ENCODE data around the gene RGS11. TPM values are rescaled to one million over a fixed set of nuclear protein-coding genes. Genes with fewer than 3 reads are reported as not detected.

The RGS11 gene
- total RNA-seq, 1 experiment from 2014 or later = 10.2 TPM

DNA sequence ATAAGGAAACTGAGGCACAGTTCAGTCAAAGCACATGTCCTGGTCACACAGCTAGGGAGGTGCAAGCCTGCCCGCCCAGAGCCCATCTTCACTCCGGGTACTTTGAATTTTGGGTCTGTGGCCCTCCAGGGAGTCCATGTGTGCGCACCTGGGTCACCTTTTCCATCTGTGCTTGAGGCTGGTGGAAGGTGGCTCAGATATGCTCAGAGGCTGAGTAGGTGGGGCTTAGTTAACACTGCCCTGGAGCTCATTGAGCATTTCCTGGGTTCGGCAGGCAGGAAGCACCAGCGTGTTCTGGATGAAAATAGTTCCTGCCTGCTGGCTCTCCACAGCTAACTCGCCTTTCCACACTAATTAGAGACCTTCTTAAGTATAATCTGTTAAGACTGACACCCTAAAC lies 21.9 kb downstream of the RGS11 start:
- Histone ChIP-seq H3K27ac (ENCODE audit: low read length) (no peak overlapping the region), H3K36me3 (ENCODE audit: control insufficient read depth, insufficient read depth, low read length) (no peaks in the 10 kb centered on the region), H3K27me3 (ENCODE audit: control insufficient read depth, insufficient read depth, low read length) (no peaks in the 10 kb centered on the region), H3K9me3 (ENCODE audit: control insufficient read depth, insufficient read depth, low read depth, low read length) (no peaks in the 10 kb centered on the region), H3K4me1 (ENCODE audit: control insufficient read depth, insufficient read depth, low read length) (no peaks in the 10 kb centered on the region), H3K4me3 (ENCODE audit: low read depth in 2 of 2, low read length in 2 of 2) (no peak overlapping the region)
- in situ Hi-C loops (cut with HindIII; ENCODE audit: low pct_unique_long_range_greater_than_20kb, low sequenced_read_pairs) = no loop called here
- ChIA-PET POLR2A (interaction anchor here (0.8 kb wide), 1 partner anchor 41 kb away, joined by 3 read pairs; no protein-coding TSS in a partner anchor), CTCF (no interaction called here)
- intact Hi-C loops (cut with micrococcal nuclease; ENCODE audit: unreplicated experiment) = no loop called here
- BruUV-seq (replicated peaks) = no TSS peak
- TF ChIP-seq, protein P1, sequence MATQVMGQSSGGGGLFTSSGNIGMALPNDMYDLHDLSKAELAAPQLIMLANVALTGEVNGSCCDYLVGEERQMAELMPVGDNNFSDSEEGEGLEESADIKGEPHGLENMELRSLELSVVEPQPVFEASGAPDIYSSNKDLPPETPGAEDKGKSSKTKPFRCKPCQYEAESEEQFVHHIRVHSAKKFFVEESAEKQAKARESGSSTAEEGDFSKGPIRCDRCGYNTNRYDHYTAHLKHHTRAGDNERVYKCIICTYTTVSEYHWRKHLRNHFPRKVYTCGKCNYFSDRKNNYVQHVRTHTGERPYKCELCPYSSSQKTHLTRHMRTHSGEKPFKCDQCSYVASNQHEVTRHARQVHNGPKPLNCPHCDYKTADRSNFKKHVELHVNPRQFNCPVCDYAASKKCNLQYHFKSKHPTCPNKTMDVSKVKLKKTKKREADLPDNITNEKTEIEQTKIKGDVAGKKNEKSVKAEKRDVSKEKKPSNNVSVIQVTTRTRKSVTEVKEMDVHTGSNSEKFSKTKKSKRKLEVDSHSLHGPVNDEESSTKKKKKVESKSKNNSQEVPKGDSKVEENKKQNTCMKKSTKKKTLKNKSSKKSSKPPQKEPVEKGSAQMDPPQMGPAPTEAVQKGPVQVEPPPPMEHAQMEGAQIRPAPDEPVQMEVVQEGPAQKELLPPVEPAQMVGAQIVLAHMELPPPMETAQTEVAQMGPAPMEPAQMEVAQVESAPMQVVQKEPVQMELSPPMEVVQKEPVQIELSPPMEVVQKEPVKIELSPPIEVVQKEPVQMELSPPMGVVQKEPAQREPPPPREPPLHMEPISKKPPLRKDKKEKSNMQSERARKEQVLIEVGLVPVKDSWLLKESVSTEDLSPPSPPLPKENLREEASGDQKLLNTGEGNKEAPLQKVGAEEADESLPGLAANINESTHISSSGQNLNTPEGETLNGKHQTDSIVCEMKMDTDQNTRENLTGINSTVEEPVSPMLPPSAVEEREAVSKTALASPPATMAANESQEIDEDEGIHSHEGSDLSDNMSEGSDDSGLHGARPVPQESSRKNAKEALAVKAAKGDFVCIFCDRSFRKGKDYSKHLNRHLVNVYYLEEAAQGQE (IDR thresholded peaks at IDR 0.05; ENCODE audit: insufficient read depth in 1 of 2, low read depth in 2 of 2, low read length in 1 of 2) = no peak
- TF ChIP-seq, protein P2, sequence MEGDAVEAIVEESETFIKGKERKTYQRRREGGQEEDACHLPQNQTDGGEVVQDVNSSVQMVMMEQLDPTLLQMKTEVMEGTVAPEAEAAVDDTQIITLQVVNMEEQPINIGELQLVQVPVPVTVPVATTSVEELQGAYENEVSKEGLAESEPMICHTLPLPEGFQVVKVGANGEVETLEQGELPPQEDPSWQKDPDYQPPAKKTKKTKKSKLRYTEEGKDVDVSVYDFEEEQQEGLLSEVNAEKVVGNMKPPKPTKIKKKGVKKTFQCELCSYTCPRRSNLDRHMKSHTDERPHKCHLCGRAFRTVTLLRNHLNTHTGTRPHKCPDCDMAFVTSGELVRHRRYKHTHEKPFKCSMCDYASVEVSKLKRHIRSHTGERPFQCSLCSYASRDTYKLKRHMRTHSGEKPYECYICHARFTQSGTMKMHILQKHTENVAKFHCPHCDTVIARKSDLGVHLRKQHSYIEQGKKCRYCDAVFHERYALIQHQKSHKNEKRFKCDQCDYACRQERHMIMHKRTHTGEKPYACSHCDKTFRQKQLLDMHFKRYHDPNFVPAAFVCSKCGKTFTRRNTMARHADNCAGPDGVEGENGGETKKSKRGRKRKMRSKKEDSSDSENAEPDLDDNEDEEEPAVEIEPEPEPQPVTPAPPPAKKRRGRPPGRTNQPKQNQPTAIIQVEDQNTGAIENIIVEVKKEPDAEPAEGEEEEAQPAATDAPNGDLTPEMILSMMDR (IDR thresholded peaks at IDR 0.05) = no peak
- no peak for TF ChIP-seq TCF7L2 (IDR thresholded peaks at IDR 0.05; ENCODE audit: low read depth, low read length)
- ATAC-seq (no peak), DNase-seq (ENCODE audit: low read depth, low spot score) (no peak)

DNA sequence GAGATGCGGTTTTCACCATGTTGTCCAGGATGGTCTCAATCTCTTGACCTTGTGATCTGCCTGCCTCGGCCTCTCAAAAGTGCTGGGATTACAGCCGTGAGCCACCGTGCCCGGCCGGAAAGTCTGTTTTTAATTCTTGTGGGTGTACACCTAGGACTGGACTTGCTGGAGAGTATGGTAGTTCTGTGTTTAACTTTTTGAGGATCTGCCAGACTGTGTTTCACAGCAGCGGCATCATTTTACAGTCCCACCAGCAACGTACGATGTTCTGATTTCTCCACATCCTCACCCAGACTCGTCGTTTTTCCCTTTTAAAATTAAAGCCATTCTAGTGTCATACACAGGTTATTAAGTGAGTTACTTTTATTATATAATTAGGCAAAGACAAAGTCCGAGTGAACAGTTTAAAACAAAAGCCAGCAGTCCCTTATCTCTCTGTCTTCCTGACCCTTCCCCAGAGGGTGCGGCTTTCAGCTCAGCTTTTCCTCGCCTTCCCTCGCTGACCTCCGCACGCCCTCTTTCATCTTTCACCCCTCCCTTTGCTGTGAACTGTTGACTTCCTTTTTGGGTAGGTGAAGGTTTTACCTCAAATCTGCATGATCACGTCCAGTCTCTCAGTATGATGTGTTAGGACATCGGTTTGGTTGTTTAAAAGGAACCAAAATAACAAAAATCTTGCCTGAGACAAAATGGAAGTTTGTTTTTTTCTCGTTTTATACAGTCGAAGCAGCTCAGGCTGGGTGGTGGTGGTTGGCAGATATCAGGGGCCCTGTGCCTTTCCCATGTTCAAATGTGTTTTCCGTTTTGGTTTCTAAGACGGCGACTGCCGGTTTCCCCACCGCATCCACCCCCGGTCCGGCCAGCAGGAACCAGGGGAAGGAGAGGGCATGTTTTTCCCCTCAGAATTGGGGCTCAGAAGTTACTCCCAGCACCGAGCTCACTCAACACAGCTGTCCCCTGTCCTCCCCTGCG lies 23.1 kb downstream of the RGS11 start:
- no TSS peak for BruUV-seq (replicated peaks)
- POLR2A ChIA-PET = no interaction called here
- H3K27me3 ChIP-seq (ENCODE audit: control insufficient read depth, insufficient read depth, low read length) = no peaks in the 10 kb centered on the region
- intact Hi-C loops (cut with micrococcal nuclease; ENCODE audit: unreplicated experiment) = no loop called here
- H3K36me3 ChIP-seq (ENCODE audit: control insufficient read depth, insufficient read depth, low read length) = no peaks in the 10 kb centered on the region
- H3K4me1 ChIP-seq (ENCODE audit: control insufficient read depth, insufficient read depth, low read length) = no peaks in the 10 kb centered on the region
- TF ChIP-seq POLR2AphosphoS5 (IDR thresholded peaks at IDR 0.05; ENCODE audit: low read depth, low read length) (no peak), TCF7L2 (IDR thresholded peaks at IDR 0.05; ENCODE audit: low read depth, low read length) (no peak), SIN3A (IDR thresholded peaks at IDR 0.05; ENCODE audit: borderline replicate concordance, insufficient read depth, low read depth, low read length) (no peak)
- TF ChIP-seq, protein P2 (IDR thresholded peaks at IDR 0.05) = no peak
- TF ChIP-seq, protein P1 (IDR thresholded peaks at IDR 0.05; ENCODE audit: insufficient read depth in 1 of 2, low read depth in 2 of 2, low read length in 1 of 2) = no peak
- no peak overlapping the region for H3K27ac ChIP-seq (ENCODE audit: low read length)
- ATAC-seq (no peak), DNase-seq (ENCODE audit: low read depth, low spot score) (no peak)
- CTCF ChIA-PET = no interaction called here
- no peaks in the 10 kb centered on the region for H3K9me3 ChIP-seq (ENCODE audit: control insufficient read depth, insufficient read depth, low read depth, low read length)
- in situ Hi-C loops (cut with HindIII; ENCODE audit: low pct_unique_long_range_greater_than_20kb, low sequenced_read_pairs) = no loop called here
- H3K4me3 ChIP-seq (ENCODE audit: low read depth in 2 of 2, low read length in 2 of 2) = no peak overlapping the region

Data from Panc1 (cell line).